ENCODE results near the gene KBTBD3.

- TF ChIP-seq CTCF (conservative IDR thresholded peaks at IDR 0.05): no peak
- no peak for TF ChIP-seq EZH2 (IDR thresholded peaks at IDR 0.05; ENCODE audit: low read depth)
Measured at GRCh38 chr11:106011481-106011880, 65.7 kb downstream of the KBTBD3 start.

Data from PC-9 (cell line).